Measurements from ENCODE around the gene SHROOM2.

GRCh38 chrX:9885150-9885549, 98.9 kb downstream of the SHROOM2 start:
- TF ChIP-seq POLR2A (IDR thresholded peaks at IDR 0.05; ENCODE audit: low read length) (no peak), GATA1 (IDR thresholded peaks at IDR 0.05; ENCODE audit: low read depth, low read length) (no peak)
